Measurements from ENCODE around the gene NME1. TPM values are rescaled to one million over a fixed set of nuclear protein-coding genes. Genes with fewer than 3 reads are reported as not detected.
"Not testable (repeated sequence)": the region's sequence is repeated elsewhere in the genome, so short reads cannot be mapped to it uniquely, and the experiment has no call there.

Gene NME1
- polyA plus RNA-seq (2013): 72.8 TPM

DNA sequence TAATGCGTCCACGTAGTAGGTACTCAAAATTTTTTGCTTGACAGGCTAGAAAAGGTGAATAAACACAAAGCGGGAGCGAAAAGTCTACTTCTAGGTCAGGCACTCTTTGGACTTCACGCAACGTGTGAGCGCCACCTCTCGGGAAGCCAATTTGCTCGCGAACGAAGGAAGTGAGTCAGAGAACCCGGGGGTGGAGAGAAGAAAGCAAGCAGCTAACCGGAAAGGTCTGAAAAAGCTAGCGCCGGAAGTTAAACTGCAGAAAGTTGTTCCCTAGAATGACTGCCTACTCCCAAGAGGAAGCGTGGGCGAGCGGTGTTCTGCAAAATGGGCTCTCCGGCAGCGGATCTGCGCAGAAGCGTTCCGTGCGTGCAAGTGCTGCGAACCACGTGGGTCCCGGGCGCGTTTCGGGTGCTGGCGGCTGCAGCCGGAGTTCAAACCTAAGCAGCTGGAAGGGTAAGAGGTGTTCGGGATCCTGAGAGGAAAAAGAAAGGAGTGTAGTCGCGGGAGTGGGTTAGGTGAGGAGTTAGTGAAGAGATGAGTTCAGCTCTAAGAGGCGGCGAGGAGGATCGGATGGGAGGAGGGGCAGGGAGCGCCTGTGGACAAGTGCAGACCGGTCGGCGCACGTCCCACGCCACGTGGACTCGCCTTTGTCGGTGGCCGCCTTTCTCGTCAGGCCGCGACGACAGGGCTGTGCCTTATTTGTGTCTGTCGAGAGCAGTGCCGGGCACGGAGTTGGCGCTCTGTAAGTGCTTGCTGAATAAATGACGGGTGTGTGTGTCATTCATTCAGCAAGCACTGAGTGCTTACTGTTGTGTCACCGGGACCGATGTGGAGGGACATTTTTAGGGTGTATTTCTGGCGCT, at the start of gene NME1:
TSS of gene NME1 (plus strand) at position 350 of the 863 bp plus-strand sequence. CDS start 2,096 bp downstream, outside the sequence.
- peak; percentile 100 for DNase-seq

DNA sequence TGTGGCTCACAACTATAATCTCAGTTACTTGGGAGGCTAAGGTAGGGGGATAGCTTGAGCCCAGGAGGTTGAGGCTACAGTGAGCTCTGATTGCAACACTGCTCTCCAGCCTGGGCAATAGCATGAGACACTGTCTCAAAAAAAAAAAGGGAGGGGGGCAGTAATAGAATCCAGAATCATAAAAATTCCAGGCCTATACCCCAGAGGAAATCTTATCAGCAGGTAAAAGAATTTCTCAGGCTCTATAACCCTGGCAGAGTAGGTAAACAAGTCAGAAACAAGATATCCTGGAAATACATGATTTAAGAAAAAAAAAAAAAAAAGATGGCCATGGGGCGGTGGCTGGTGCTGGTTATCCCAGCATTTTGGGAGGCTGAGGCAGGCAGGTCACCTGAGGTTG, 45.6 kb upstream of the NME1 start:
- Histone ChIP-seq H3K4me3 (ENCODE audit: control insufficient read depth in 1 of 7, extremely low read depth in 1 of 7, insufficient read depth in 4 of 7, low read depth in 2 of 7, low read length in 6 of 7) (no peak overlapping the region), H3K9me3 (ENCODE audit: control extremely low read depth in 1 of 5, control insufficient read depth in 4 of 5, insufficient read depth in 2 of 5, low read depth in 1 of 5, low read length in 4 of 5) (no peaks in the 10 kb centered on the region), H3K4me1 (ENCODE audit: control extremely low read depth in 1 of 4, control insufficient read depth in 4 of 4, insufficient read depth in 4 of 4, low read length in 3 of 4) (peaks cover 0 to 5% (median 2%) of the 10 kb centered on the region in 4 experiments), H3K27me3 (replicated peaks in 2 of 5; ENCODE audit: control insufficient read depth in 4 of 5, insufficient read depth in 5 of 5, low read length in 4 of 5) (no peaks in the 10 kb centered on the region), H3K36me3 (ENCODE audit: control insufficient read depth in 4 of 4, insufficient read depth in 4 of 4, low read length in 3 of 4) (peaks cover 0 to 6% (median 2%) of the 10 kb centered on the region in 4 experiments), H3K27ac (ENCODE audit: insufficient read depth in 1 of 2, low read depth in 1 of 2, low read length in 2 of 2, poor library complexity in 1 of 2, severe bottlenecking in 2 of 2) (no peak overlapping the region)
- ChIA-PET POLR2A (no interaction called here), CTCF (interaction anchor here (1.1 kb wide), 1 partner anchor 31 kb away, joined by 3 read pairs; no protein-coding TSS in a partner anchor)
- no peak for DNase-seq
- WGBS (ENCODE audit: insufficient coverage): 100% methylated on average over 1 of the region's 1 CpG

More for the DNA sequence above, at the start of gene NME1:
- WGBS (ENCODE audit: insufficient coverage): 0% methylated on average over 57 of the region's 60 CpGs
- Histone ChIP-seq H3K4me3 (ENCODE audit: control insufficient read depth in 1 of 7, extremely low read depth in 1 of 7, insufficient read depth in 4 of 7, low read depth in 2 of 7, low read length in 6 of 7) (peak within 1 kb of the TSS; percentile 74 to 99 (median 91)), H3K27ac (ENCODE audit: insufficient read depth in 1 of 2, low read depth in 1 of 2, low read length in 2 of 2, poor library complexity in 1 of 2, severe bottlenecking in 2 of 2) (peak within 1 kb of the TSS in 1 of 2 experiments; percentile 84), H3K9me3 (ENCODE audit: control extremely low read depth in 1 of 5, control insufficient read depth in 4 of 5, insufficient read depth in 2 of 5, low read depth in 1 of 5, low read length in 4 of 5) (no peaks in the 10 kb centered on the region), H3K36me3 (ENCODE audit: control insufficient read depth in 4 of 4, insufficient read depth in 4 of 4, low read length in 3 of 4) (peaks cover 0 to 28% (median 6%) of the 10 kb centered on the region in 4 experiments), H3K27me3 (replicated peaks in 2 of 5; ENCODE audit: control insufficient read depth in 4 of 5, insufficient read depth in 5 of 5, low read length in 4 of 5) (no peaks in the 10 kb centered on the region), H3K4me1 (ENCODE audit: control extremely low read depth in 1 of 4, control insufficient read depth in 4 of 4, insufficient read depth in 4 of 4, low read length in 3 of 4) (peaks cover 7 to 23% (median 16%) of the 10 kb centered on the region in 4 experiments)
- ChIA-PET CTCF (interaction anchor here (0.6 to 4.0 kb wide), 18 partner anchors 9 to 179 kb away, joined by 3 to 53 read pairs (median 3); partner anchors contain the start of gene NME2), POLR2A (interaction anchor here (0.6 to 1.2 kb wide), 5 partner anchors 33 to 287 kb away, joined by 3 to 4 read pairs (median 3); partner anchors contain the start of genes SPAG9 and TOB1)

DNA sequence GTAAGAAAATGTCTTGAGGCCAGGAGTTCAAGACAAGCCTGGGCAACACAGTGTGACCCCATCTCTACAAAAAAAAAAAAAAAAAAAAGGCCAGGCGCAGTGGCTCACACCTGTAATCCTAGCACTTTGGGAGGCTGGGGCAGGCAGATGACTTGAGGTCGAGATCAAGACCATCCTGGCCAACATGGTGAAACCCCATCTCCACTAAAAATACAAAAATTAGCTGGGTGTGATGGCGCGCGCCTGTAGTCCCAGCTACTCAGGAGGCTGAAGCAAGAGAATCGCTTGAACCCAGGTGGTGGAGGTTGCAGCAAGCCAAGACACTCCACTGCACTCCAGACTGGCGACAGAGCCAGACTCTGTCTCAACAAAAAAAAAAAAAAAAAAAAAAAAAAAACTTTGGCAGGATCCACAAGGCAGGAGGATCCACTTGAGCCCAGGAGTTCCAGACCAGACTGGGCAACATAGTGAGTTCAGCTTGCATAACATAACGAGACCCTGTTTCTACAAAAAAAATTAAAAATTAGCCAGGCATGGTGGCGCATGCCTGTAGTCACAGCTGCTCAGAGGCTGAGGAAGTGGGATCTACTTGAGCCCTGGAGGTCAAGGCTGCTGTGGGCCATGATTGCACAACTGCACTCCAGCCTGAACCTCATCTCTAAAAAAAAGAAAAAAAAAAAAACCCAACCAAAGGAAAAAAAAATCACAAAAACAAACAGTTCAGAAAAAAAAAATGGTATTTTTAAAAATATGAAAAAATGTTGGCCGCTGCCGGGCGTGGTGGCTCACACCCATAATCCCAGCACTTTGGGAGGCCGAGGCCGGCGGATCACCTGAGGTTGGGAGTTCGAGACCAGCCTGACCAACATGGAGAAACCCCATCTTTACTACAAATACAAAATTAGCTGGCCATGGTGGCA, 40.8 kb upstream of the NME1 start:
- H3K27ac ChIP-seq (ENCODE audit: insufficient read depth in 1 of 2, low read depth in 1 of 2, low read length in 2 of 2, poor library complexity in 1 of 2, severe bottlenecking in 2 of 2); H3K36me3 ChIP-seq (ENCODE audit: control insufficient read depth in 4 of 4, insufficient read depth in 4 of 4, low read length in 3 of 4); POLR2A ChIA-PET; H3K27me3 ChIP-seq (replicated peaks in 2 of 5; ENCODE audit: control insufficient read depth in 4 of 5, insufficient read depth in 5 of 5, low read length in 4 of 5); H3K4me3 ChIP-seq (ENCODE audit: control insufficient read depth in 1 of 7, extremely low read depth in 1 of 7, insufficient read depth in 4 of 7, low read depth in 2 of 7, low read length in 6 of 7); H3K9me3 ChIP-seq (ENCODE audit: control extremely low read depth in 1 of 5, control insufficient read depth in 4 of 5, insufficient read depth in 2 of 5, low read depth in 1 of 5, low read length in 4 of 5): not testable (repeated sequence)
- 95% methylated on average over 11 of the region's 16 CpGs for WGBS (ENCODE audit: insufficient coverage)
- DNase-seq: peak; percentile 34 to 68 (median 66)
- peaks cover 0 to 10% (median 6%) of the 10 kb centered on the region in 4 experiments for H3K4me1 ChIP-seq (ENCODE audit: control extremely low read depth in 1 of 4, control insufficient read depth in 4 of 4, insufficient read depth in 4 of 4, low read length in 3 of 4)
- CTCF ChIA-PET: interaction anchor here (1.4 kb wide), 1 partner anchor 108 kb away, joined by 3 read pairs; no protein-coding TSS in a partner anchor

GRCh38 chr17:51115179-51115578, 38.2 kb upstream of the NME1 start:
- POLR2A ChIA-PET: interaction anchor here (0.7 kb wide), 2 partner anchors 100 to 116 kb away, joined by 3 to 4 read pairs; no protein-coding TSS in a partner anchor
- WGBS (ENCODE audit: insufficient coverage): 100% methylated on average over 3 of the region's 4 CpGs
- H3K27me3 ChIP-seq (replicated peaks in 2 of 5; ENCODE audit: control insufficient read depth in 4 of 5, insufficient read depth in 5 of 5, low read length in 4 of 5): no peaks in the 10 kb centered on the region

GRCh38 chr17:51118330-51119195, 34.8 kb upstream of the NME1 start:
- CTCF ChIA-PET: interaction anchor here (1.0 kb wide), 1 partner anchor 51 kb away, joined by 3 read pairs; no protein-coding TSS in a partner anchor
- peak overlapping the region; percentile 86 to 94 for H3K27ac ChIP-seq (ENCODE audit: insufficient read depth in 1 of 2, low read depth in 1 of 2, low read length in 2 of 2, poor library complexity in 1 of 2, severe bottlenecking in 2 of 2)
- POLR2A ChIA-PET: no interaction called here
- H3K4me1 ChIP-seq (ENCODE audit: control extremely low read depth in 1 of 4, control insufficient read depth in 4 of 4, insufficient read depth in 4 of 4, low read length in 3 of 4): peaks cover 15 to 39% (median 33%) of the 10 kb centered on the region in 4 experiments
- H3K36me3 ChIP-seq (ENCODE audit: control insufficient read depth in 4 of 4, insufficient read depth in 4 of 4, low read length in 3 of 4): peaks cover 0 to 2% (median 0%) of the 10 kb centered on the region in 4 experiments
- WGBS (ENCODE audit: insufficient coverage): 55% methylated on average over 4 of the region's 14 CpGs
- peak; percentile 7 to 73 (median 71) for DNase-seq
- no peaks in the 10 kb centered on the region for H3K9me3 ChIP-seq (ENCODE audit: control extremely low read depth in 1 of 5, control insufficient read depth in 4 of 5, insufficient read depth in 2 of 5, low read depth in 1 of 5, low read length in 4 of 5)
- H3K27me3 ChIP-seq (replicated peaks in 2 of 5; ENCODE audit: control insufficient read depth in 4 of 5, insufficient read depth in 5 of 5, low read length in 4 of 5): no peaks in the 10 kb centered on the region
- H3K4me3 ChIP-seq (ENCODE audit: control insufficient read depth in 1 of 7, extremely low read depth in 1 of 7, insufficient read depth in 4 of 7, low read depth in 2 of 7, low read length in 6 of 7): peak overlapping the region in 6 of 7 experiments; percentile 88 to 99 (median 96)

More at GRCh38 chr17:51115179-51115578, 38.2 kb upstream of the NME1 start:
- CTCF ChIA-PET: interaction anchor here (0.6 to 1.3 kb wide), 2 partner anchors 37 to 61 kb away, joined by 3 to 4 read pairs; no protein-coding TSS in a partner anchor
- DNase-seq: no peak
- Histone ChIP-seq H3K4me3 (ENCODE audit: control insufficient read depth in 1 of 7, extremely low read depth in 1 of 7, insufficient read depth in 4 of 7, low read depth in 2 of 7, low read length in 6 of 7) (no peak overlapping the region), H3K4me1 (ENCODE audit: control extremely low read depth in 1 of 4, control insufficient read depth in 4 of 4, insufficient read depth in 4 of 4, low read length in 3 of 4) (peaks cover 11 to 30% (median 25%) of the 10 kb centered on the region in 4 experiments), H3K9me3 (ENCODE audit: control extremely low read depth in 1 of 5, control insufficient read depth in 4 of 5, insufficient read depth in 2 of 5, low read depth in 1 of 5, low read length in 4 of 5) (no peaks in the 10 kb centered on the region), H3K27ac (ENCODE audit: insufficient read depth in 1 of 2, low read depth in 1 of 2, low read length in 2 of 2, poor library complexity in 1 of 2, severe bottlenecking in 2 of 2) (no peak overlapping the region), H3K36me3 (ENCODE audit: control insufficient read depth in 4 of 4, insufficient read depth in 4 of 4, low read length in 3 of 4) (peaks cover 0 to 3% (median 2%) of the 10 kb centered on the region in 4 experiments)
